Vein endothelial cell (primary cell): ENCODE measurements around the gene NDEL1. TPM values are rescaled to one million over a fixed set of nuclear protein-coding genes. Genes with fewer than 3 reads are reported as not detected.

Experiments
- small RNA-seq: library from RNA; depleted of rRNA; stranded (forward); fragments of <200 nt; gene quantifications from one replicate; pipeline ENCODE3, GENCODE V24; 2012
- total RNA-seq: library from RNA; depleted of rRNA; stranded (reverse); fragments of >200 nt; gene quantifications from 2 replicates; pipeline ENCODE4 v1.2.3, GENCODE V29; 2012

NDEL1 gene, protein sequence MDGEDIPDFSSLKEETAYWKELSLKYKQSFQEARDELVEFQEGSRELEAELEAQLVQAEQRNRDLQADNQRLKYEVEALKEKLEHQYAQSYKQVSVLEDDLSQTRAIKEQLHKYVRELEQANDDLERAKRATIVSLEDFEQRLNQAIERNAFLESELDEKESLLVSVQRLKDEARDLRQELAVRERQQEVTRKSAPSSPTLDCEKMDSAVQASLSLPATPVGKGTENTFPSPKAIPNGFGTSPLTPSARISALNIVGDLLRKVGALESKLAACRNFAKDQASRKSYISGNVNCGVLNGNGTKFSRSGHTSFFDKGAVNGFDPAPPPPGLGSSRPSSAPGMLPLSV
- total RNA-seq: 57.5 and 62.9 TPM in 2 replicates

DNA sequence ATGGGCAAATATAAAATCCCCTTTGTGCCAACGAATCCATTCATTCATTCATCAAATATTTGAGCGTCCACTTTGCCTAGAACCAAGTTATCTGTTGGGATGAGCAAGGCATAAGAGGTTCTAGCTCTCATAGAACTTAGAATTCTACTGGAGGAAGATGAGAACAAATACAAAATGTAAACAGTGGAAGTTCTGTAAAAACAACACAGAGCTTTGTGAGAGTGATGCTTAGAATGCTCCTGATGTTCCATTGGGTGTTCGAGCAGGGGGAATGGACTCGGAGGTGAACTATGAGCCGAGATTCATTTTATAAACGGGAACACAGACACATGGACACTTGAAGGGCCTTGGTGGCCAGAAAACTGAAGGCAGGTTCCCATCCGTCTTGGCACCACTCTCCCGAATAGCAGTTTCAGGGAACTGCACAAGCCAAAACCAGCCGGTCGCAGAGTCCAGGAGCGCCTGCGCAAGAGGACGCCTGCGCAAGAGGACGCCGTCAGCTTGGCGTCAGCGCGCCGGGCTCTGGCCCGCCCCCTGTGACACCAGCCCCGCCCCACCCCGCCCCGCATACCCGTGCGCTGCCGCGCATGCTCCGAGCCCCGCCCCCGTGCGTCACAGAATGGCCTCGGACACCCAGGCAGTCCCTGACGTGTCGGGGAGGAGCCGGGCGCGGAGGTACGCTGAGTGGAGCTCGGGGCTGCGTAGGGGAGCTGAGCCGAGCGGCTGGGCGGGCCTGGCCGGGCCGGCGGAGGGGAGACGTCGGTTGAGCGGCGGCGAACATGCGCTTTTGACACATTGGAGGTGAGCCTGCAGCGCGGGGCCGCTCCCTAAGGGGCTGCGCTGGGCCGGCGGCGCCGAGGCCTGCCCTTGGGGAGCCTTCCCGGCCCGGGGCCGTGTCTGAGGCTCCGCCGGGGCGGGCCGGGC, at the start of gene NDEL1:
Gene NDEL1 (plus strand): TSS at position 640 of the 924 bp plus-strand sequence. CDS start 8,388 bp downstream, outside the sequence.

DNA sequence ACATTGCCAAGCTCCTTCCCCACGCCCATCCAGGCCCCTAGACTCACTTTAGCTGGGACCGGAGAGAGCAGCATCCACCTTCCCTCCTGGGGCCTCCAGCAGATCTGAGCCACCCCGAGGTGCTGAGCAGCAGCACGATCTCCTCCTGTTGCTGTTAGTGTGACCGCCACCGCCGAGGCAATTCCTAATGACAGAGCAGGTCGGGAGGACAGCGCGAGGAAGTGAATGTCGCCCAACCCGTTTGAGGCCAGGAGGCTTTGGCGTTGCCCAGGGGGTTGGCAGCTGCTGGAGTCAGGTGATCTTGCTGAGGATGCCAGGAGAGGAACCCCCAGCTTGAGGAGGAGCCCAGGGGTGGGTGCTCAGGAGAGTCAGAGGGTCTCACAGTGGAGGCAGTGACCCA, 38.0 kb upstream of the NDEL1 start, which contains the start of gene RNF222:
Gene RNF222 (minus strand): TSS at position 192 of the 400 bp plus-strand sequence. CDS start 4,366 bp downstream, outside the sequence.

Small RNAs within 50 kb of the gene (small RNA-seq; reads per million reads assigned to genes)
- gene RNU7-43P: not detected

Other genes with a start within 250 kb of the NDEL1 start
- gene BORCS6, start 245.7 kb upstream of the NDEL1 start, total RNA-seq: 10.8 and 11.3 TPM in 2 replicates
- 17.6 and 26.1 TPM in 2 replicates for gene AURKB, start 225.3 kb upstream of the NDEL1 start, total RNA-seq
- 16.0 and 17.5 TPM in 2 replicates for gene CTC1, start 187.8 kb upstream of the NDEL1 start, total RNA-seq
- gene PFAS, start 186.6 kb upstream of the NDEL1 start, total RNA-seq: 49.6 and 50.2 TPM in 2 replicates
- 11.2 and 11.8 TPM in 2 replicates for gene RANGRF, start 147.2 kb upstream of the NDEL1 start, total RNA-seq
- 0.67 and 0.98 TPM in 2 replicates for gene SLC25A35, start 140.5 kb upstream of the NDEL1 start, total RNA-seq
- 38.0 and 42.1 TPM in 2 replicates for gene ARHGEF15, start 125.6 kb upstream of the NDEL1 start, total RNA-seq
- not detected in 2 replicates for gene ODF4, start 96.0 kb upstream of the NDEL1 start, total RNA-seq
- gene RPL26, start 52.7 kb upstream of the NDEL1 start, total RNA-seq: 3,164 and 3,604 TPM in 2 replicates
- not detected in 2 replicates for gene RNF222, start 38.1 kb upstream of the NDEL1 start, total RNA-seq
- gene MYH10, start 194.8 kb downstream of the NDEL1 start, total RNA-seq: 70.9 and 87.5 TPM in 2 replicates